GM12801 (cell line): ENCODE results near the gene TGFBRAP1.

Experiments
- CTCF ChIP-seq: IDR thresholded peaks from one replicate; pipeline ENCODE4 v1.5.1; 2011; ENCODE audit warnings: control low read depth; ENCODE audit not compliant: insufficient read length; ENCODE audit errors: extremely low read depth

The TGFBRAP1 gene

GRCh38 chr2:105328281-105329196, 996 bp downstream of the TGFBRAP1 start:
- no peak for TF ChIP-seq CTCF

GRCh38 chr2:105327690-105328089, 1.8 kb downstream of the TGFBRAP1 start:
- TF ChIP-seq CTCF: no peak

GRCh38 chr2:105325389-105325963, 4.1 kb downstream of the TGFBRAP1 start:
- TF ChIP-seq CTCF: no peak

DNA sequence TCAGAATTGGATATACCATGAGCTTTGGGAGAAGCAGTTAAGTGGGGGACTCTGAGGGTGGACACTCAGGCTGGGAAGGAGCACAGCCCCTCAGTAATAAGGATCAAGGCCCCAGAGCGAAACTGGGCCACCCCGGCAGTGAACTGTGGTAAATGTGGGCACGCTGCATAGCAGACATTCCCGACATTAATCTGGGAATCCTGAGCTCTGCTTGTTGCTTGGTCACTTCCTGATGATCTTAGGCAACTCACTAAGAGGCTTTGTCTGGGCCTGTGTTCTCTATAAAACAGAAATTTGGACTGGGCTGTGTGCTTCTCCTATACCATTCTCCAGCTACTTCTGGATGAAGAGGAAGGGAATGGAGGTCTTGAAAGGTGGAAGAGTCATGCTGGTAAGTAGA, 4.8 kb downstream of the TGFBRAP1 start:
- no peak for TF ChIP-seq CTCF

DNA sequence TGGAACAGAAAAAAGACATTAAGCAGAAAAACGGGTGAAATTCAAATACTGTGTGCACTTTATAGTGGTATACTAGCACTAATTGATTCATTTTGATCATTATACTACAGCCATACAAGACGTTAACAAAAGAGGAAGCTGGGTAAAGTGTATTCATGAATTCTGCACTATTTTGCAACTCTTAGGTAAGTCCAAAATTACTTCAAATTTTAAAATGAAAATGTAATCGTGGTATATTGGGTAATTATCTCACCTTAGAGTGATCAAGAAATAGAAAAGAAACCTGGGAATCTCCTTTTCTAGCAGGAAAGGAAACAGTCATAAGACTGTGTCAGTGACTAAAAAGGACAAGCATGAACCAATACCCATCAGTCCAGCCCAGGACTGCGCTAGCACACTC, 5.4 kb downstream of the TGFBRAP1 start:
- no peak for TF ChIP-seq CTCF

DNA sequence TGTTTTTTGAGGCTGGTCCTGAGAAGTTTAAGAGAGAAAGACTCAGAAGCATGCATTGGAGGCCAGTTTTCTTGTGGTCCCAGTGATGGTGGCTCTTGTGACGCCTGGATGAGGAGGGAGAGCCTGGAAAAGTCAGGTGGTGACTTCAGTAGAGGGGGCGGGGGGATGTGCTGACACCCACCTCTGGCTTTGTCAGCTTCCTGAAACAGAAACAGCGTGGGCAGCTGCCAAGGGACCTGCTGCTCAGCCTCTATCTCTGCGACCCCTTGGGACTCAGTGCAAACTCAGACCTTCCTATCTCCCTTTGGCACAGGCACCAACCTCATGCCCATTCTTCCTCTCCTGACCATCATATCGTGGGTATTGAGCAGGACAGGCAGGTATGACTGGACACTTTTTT, 6.4 kb downstream of the TGFBRAP1 start:
- TF ChIP-seq CTCF: no peak

GRCh38 chr2:105321875-105322646, 7.5 kb downstream of the TGFBRAP1 start:
- TF ChIP-seq CTCF: no peak
